ENCODE data around the gene SPDL1.

- TF ChIP-seq FOXP2 (optimal IDR thresholded peaks at IDR 0.05; ENCODE audit: borderline replicate concordance, extremely low read depth, extremely low read length, insufficient read depth) (no peak), SIN3A (IDR thresholded peaks at IDR 0.05; ENCODE audit: borderline replicate concordance, insufficient read depth, low read length) (no peak), POLR2AphosphoS5 (IDR thresholded peaks at IDR 0.05; ENCODE audit: low read depth, low read length) (no peak)
These were observed 54.1 kb downstream of the SPDL1 start for GRCh38 chr5:169637549-169638121.
